HepG2 (cell line): ENCODE measurements around the gene YEATS4. TPM values are rescaled to one million over a fixed set of nuclear protein-coding genes. Genes with fewer than 3 reads are reported as not detected.

Experiments
- ATAC-seq: fragments of 200-7000 bp; cut with Tn5 transposase; 3 replicates; pipeline ENCODE4 v1.9.1; 2020; ENCODE audit warnings: mild to moderate bottlenecking, moderate library complexity
- BruUV-seq: library from RNA; stranded (reverse); fragments of 400-500 nt; replicated peaks from 2 replicates; lab custom pipeline; 2021; lab: Mats Ljungman, UMichigan
- CTCF ChIA-PET: fragments of 300-600 bp; formaldehyde crosslinking; extraction: SDS; loops from one replicate; lab custom pipeline; 2021; ENCODE audit warnings: low total read pairs, inconsistent platforms, low intra/inter-chr PET ratio; lab: Yijun Ruan, JAX
- POLR2A ChIA-PET: fragments of 350-600 bp; sonication (Branson Sonifier 250); formaldehyde crosslinking; loops from one replicate; lab custom pipeline; 2020; ENCODE audit warnings: antibody characterized with exemption, inconsistent platforms; lab: Yijun Ruan, JAX
- DNase-seq: peaks from one replicate; pipeline ENCODE4 v3.0.0-alpha.2; 2015; ENCODE audit warnings: low spot score
- FAIRE-seq: peaks from 3 replicates; lab custom pipeline; 2011; peaks lifted over from hg19 to GRCh38; lab: Jason Lieb, UNC
- H2AFZ ChIP-seq: one replicate; pipeline ENCODE4 v1.6.1; 2011; ENCODE audit warnings: low read length, inconsistent platforms
- H3K27ac ChIP-seq: fragments of 300-600 bp; 3 replicates; pipeline ENCODE4 v1.8.0; 2011; ENCODE audit warnings: mixed run types, mild to moderate bottlenecking, mixed read lengths, low read length, inconsistent platforms; ENCODE audit not compliant: insufficient read depth; ENCODE audit errors: extremely low read length
- H3K27me3 ChIP-seq, 2 experiments: fragments of 200-600 bp in 1 of 2; 2 replicates in 1 of 2; 3 replicates in 1 of 2; pipeline versions ENCODE4 v1.6.0 to v1.8.0; 2011; ENCODE audit warnings: low read length in 2 of 2, mild to moderate bottlenecking in 2 of 2, moderate library complexity in 2 of 2, inconsistent platforms in 1 of 2; ENCODE audit not compliant: insufficient read depth in 2 of 2, control insufficient read depth in 1 of 2
- H3K36me3 ChIP-seq, 2 experiments: fragments of 200-600 bp in 1 of 2; replicated peaks in 1 of 2; 2 replicates in 1 of 2; 3 replicates in 1 of 2; pipeline versions ENCODE4 v1.5.1 to v1.8.0; 2011; ENCODE audit warnings: low read length in 2 of 2, inconsistent platforms in 1 of 2; ENCODE audit not compliant: insufficient read depth in 2 of 2, control insufficient read depth in 1 of 2
- H3K4me1 ChIP-seq: 2 replicates; pipeline ENCODE4 v1.5.1; 2012; ENCODE audit warnings: low read length, inconsistent platforms; ENCODE audit not compliant: insufficient read depth
- H3K4me2 ChIP-seq: 2 replicates; pipeline ENCODE4 v1.6.0; 2011; ENCODE audit warnings: low read depth, low read length, inconsistent platforms
- H3K4me3 ChIP-seq, 3 experiments: fragments of 200-600 bp in 1 of 3; sonication (generic), shearing (Covaris generic) in 1 of 3; replicated peaks in 1 of 3; 2 replicates each; pipeline ENCODE4 v1.5.1; 2011 to 2016; ENCODE audit warnings: low read length in 3 of 3, inconsistent platforms in 2 of 3, low read depth in 2 of 3, mild to moderate bottlenecking in 2 of 3, control low read depth in 1 of 3, mixed read lengths in 1 of 3; ENCODE audit not compliant: insufficient read depth in 1 of 3
- H3K79me2 ChIP-seq: one replicate; pipeline ENCODE4 v1.6.1; 2011; ENCODE audit warnings: low read length, inconsistent platforms; ENCODE audit not compliant: insufficient read depth
- H3K9ac ChIP-seq: 2 replicates; pipeline ENCODE4 v1.6.0; 2011; ENCODE audit warnings: mild to moderate bottlenecking, low read depth, low read length, inconsistent platforms; ENCODE audit not compliant: insufficient read depth
- H3K9me3 ChIP-seq: 2 replicates; pipeline ENCODE4 v1.5.1; 2012; ENCODE audit warnings: mild to moderate bottlenecking, low read length
- H4K20me1 ChIP-seq: 2 replicates; pipeline ENCODE4 v1.6.0; 2011; ENCODE audit warnings: inconsistent platforms, mild to moderate bottlenecking, low read length, moderate library complexity; ENCODE audit not compliant: insufficient read depth
- CCDC6 ChIP-seq: sonication (generic); formaldehyde crosslinking; IDR thresholded peaks from 2 replicates; pipeline ENCODE4 v1.8.1; 2022; ENCODE audit warnings: mild to moderate bottlenecking, missing genetic modification reagents, moderate library complexity
- GLI4 ChIP-seq: sonication (generic); formaldehyde crosslinking; IDR thresholded peaks from 2 replicates; pipeline ENCODE4 v1.5.1; 2020; ENCODE audit warnings: missing genetic modification reagents, mild to moderate bottlenecking, moderate library complexity, borderline replicate concordance
- ISL2 ChIP-seq: sonication (generic); formaldehyde crosslinking; IDR thresholded peaks from 2 replicates; pipeline ENCODE4 v1.5.0; 2020; ENCODE audit warnings: missing genetic modification reagents
- MAFK ChIP-seq, 2 experiments: IDR thresholded peaks in 1 of 2; conservative IDR thresholded peaks in 1 of 2; 2 replicates each; pipeline ENCODE4 v1.6.1; 2011; ENCODE audit warnings: improper control_type of control experiment in 2 of 2, low read length in 2 of 2
- RAD21 ChIP-seq: fragments of 450-650 bp; formaldehyde crosslinking; IDR thresholded peaks from 2 replicates; pipeline ENCODE4 v1.5.0; 2020; ENCODE audit warnings: mild to moderate bottlenecking
- SAP130 ChIP-seq: IDR thresholded peaks from 2 replicates; pipeline ENCODE4 v1.6.1; 2016; ENCODE audit warnings: low read depth
- SIX1 ChIP-seq: sonication (generic); formaldehyde crosslinking; IDR thresholded peaks from 2 replicates; pipeline ENCODE4 v1.4.0; 2020; ENCODE audit warnings: missing genetic modification reagents, borderline replicate concordance
- SP1 ChIP-seq, 2 experiments: fragments of 450-650 bp in 1 of 2; sonication (generic) in 1 of 2; formaldehyde crosslinking in 1 of 2; IDR thresholded peaks; 2 replicates each; pipeline versions ENCODE4 v1.4.0 to v1.6.1; 2016 to 2020; ENCODE audit warnings: missing genetic modification reagents in 1 of 2
- SRSF9 ChIP-seq: fragments of 200-400 bp; formaldehyde crosslinking; IDR thresholded peaks from 2 replicates; pipeline ENCODE4 v1.6.1; 2018; ENCODE audit warnings: borderline replicate concordance, mild to moderate bottlenecking, low read depth, low read length; ENCODE audit not compliant: insufficient read depth, poor library complexity, severe bottlenecking
- TBL1XR1 ChIP-seq: fragments of 150-350 bp; IDR thresholded peaks from 2 replicates; pipeline ENCODE4 v1.6.1; 2014; ENCODE audit warnings: borderline replicate concordance, low read length; ENCODE audit not compliant: partially characterized antibody
- ZNF136 ChIP-seq: sonication (generic); formaldehyde crosslinking; IDR thresholded peaks from 2 replicates; pipeline ENCODE4 v1.8.1; 2022; ENCODE audit warnings: low read depth, mild to moderate bottlenecking, moderate library complexity, missing genetic modification reagents
- ZNF615 ChIP-seq: sonication (generic); formaldehyde crosslinking; IDR thresholded peaks from 2 replicates; pipeline ENCODE4 v1.5.0; 2020; ENCODE audit warnings: mild to moderate bottlenecking, missing genetic modification reagents, borderline replicate concordance
- ZNF792 ChIP-seq: IDR thresholded peaks from 2 replicates; pipeline ENCODE4 v1.6.1; 2016
- WGBS: methylation state at CpG from one replicate; pipeline ENCODE4 v1.1.6; 2017; ENCODE audit warnings: low lambda C conversion rate; 5-methylcytosine and 5-hydroxymethylcytosine counted together
- in situ Hi-C: cut with HindIII; loops from 2 replicates; pipeline ENCODE4 v1.10.0; 2017; ENCODE audit warnings: low pct_unique_long_range_greater_than_20kb; ENCODE audit not compliant: extremely low pct_ligation_motif_present
- intact Hi-C: fragments of 100-400 bp; cut with micrococcal nuclease; formaldehyde crosslinking; loops from one replicate; pipeline ENCODE4 v1.10.0; 2022; ENCODE audit not compliant: unreplicated experiment
- polyA plus RNA-seq, 8 experiments: library from polyadenylated mRNA; depleted of rRNA in 3 of 8; stranded (reverse) in 7 of 8; unstranded in 1 of 8; fragments of >200 nt; fragmentation: Illumina TruSeq in 4 of 8; extraction: Trizol in 4 of 8; gene quantifications; 2 replicates each; pipeline versions ENCODE4 v1.2.1 to v1.2.3, GENCODE V29; 2011 to 2016; ENCODE audit warnings: low read depth in 4 of 8, missing spikeins in 1 of 8, mixed read lengths in 1 of 8; ENCODE audit not compliant: insufficient read depth in 1 of 8
- total RNA-seq, 5 experiments: library from RNA; depleted of rRNA; stranded (reverse); fragments of >200 nt; fragmentation: Illumina TruSeq; extraction: Trizol; gene quantifications; 2 replicates each; pipeline ENCODE4 v1.2.3, GENCODE V29; 2016; ENCODE audit warnings: low read depth in 1 of 5
- TF ChIP-seq, protein P1 (sequence below): sonication (generic); formaldehyde crosslinking; IDR thresholded peaks from 2 replicates; pipeline ENCODE4 v1.5.0; 2020; ENCODE audit warnings: missing genetic modification reagents, mild to moderate bottlenecking, borderline replicate concordance
- TF ChIP-seq, protein P2 (sequence below): sonication (generic); formaldehyde crosslinking; IDR thresholded peaks from 2 replicates; pipeline ENCODE4 v1.4.0; 2020; ENCODE audit warnings: missing genetic modification reagents, borderline replicate concordance
- TF ChIP-seq, protein P3 (sequence below): sonication (generic); formaldehyde crosslinking; conservative IDR thresholded peaks from 2 replicates; pipeline ENCODE4 v1.4.0; 2020; ENCODE audit warnings: missing genetic modification reagents
- TF ChIP-seq, protein P4 (sequence below), 2 experiments: IDR thresholded peaks; 2 replicates each; pipeline ENCODE4 v1.6.1; 2011 to 2012; ENCODE audit warnings: low read length in 2 of 2, borderline replicate concordance in 1 of 2, low read depth in 1 of 2, mild to moderate bottlenecking in 1 of 2, moderate library complexity in 1 of 2

Gene YEATS4
- total and polyA plus RNA-seq, 2 of the 13 experiments (the other 11 are each of a cell fraction or from before 2014, with no cell fraction given) = 16.8 to 45.0 TPM

DNA sequence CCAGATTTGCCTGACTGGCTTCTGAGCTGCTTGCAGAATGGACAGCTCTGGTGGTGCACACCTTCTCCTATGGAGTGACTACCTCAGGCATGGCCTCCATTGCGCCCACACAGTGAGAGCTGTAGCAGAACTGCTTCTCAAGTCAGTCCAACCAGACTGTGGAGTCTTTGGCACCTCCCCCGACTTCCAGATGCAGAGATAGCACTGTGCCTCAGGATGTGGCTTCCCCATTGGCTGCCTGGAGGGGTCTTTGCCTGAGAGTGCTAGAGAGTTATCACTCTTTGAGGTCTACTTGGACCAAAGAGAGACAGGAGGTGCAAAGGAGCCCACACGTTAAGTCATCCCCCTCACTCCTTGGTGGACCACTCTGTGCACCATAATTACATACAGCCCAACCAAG lies 65.9 kb downstream of the YEATS4 start:
- in situ Hi-C loops = no loop called here

More for the DNA sequence above, 65.9 kb downstream of the YEATS4 start:
- POLR2A ChIA-PET = no interaction called here
- Histone ChIP-seq H3K27ac (no peak overlapping the region), H2AFZ (no peak overlapping the region), H3K4me3 (no peak overlapping the region), H3K4me2 (no peak overlapping the region), H3K27me3 (no peaks in the 10 kb centered on the region), H4K20me1 (no peaks in the 10 kb centered on the region), H3K36me3 (no peaks in the 10 kb centered on the region), H3K4me1 (peaks cover 34% of the 10 kb centered on the region), H3K9ac (no peak overlapping the region), H3K79me2 (no peaks in the 10 kb centered on the region), H3K9me3 (no peaks in the 10 kb centered on the region)
- 84% methylated on average over 2 of the region's 3 CpGs for WGBS
- CTCF ChIA-PET = no interaction called here
- no peak for TF ChIP-seq ZNF615
- TF ChIP-seq RAD21 = no peak
- TF ChIP-seq SP1 (IDR thresholded peaks at IDR 0.05) = no peak
- TF ChIP-seq SP1 (CRISPR knock-in tag; IDR thresholded peaks at IDR 0.05) = no peak
- TF ChIP-seq SIX1 (CRISPR knock-in tag) = no peak
- TF ChIP-seq GLI4 (CRISPR knock-in tag) = no peak
- TF ChIP-seq SAP130 (CRISPR knock-in tag) = no peak
- TF ChIP-seq ISL2 (CRISPR knock-in tag) = no peak
- no peak for TF ChIP-seq ZNF792 (CRISPR knock-in tag)
- no peak for TF ChIP-seq ZNF136
- no peak for TF ChIP-seq CCDC6
- TF ChIP-seq, protein P1, sequence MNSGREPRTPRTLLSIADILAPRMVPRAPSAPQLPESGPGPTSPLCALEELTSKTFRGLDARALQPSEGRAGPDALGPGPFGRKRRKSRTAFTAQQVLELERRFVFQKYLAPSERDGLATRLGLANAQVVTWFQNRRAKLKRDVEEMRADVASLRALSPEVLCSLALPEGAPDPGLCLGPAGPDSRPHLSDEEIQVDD (CRISPR knock-in tag) = no peak
- TF ChIP-seq, protein P2, sequence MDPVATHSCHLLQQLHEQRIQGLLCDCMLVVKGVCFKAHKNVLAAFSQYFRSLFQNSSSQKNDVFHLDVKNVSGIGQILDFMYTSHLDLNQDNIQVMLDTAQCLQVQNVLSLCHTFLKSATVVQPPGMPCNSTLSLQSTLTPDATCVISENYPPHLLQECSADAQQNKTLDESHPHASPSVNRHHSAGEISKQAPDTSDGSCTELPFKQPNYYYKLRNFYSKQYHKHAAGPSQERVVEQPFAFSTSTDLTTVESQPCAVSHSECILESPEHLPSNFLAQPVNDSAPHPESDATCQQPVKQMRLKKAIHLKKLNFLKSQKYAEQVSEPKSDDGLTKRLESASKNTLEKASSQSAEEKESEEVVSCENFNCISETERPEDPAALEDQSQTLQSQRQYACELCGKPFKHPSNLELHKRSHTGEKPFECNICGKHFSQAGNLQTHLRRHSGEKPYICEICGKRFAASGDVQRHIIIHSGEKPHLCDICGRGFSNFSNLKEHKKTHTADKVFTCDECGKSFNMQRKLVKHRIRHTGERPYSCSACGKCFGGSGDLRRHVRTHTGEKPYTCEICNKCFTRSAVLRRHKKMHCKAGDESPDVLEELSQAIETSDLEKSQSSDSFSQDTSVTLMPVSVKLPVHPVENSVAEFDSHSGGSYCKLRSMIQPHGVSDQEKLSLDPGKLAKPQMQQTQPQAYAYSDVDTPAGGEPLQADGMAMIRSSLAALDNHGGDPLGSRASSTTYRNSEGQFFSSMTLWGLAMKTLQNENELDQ (CRISPR knock-in tag) = no peak
- TF ChIP-seq, protein P3, sequence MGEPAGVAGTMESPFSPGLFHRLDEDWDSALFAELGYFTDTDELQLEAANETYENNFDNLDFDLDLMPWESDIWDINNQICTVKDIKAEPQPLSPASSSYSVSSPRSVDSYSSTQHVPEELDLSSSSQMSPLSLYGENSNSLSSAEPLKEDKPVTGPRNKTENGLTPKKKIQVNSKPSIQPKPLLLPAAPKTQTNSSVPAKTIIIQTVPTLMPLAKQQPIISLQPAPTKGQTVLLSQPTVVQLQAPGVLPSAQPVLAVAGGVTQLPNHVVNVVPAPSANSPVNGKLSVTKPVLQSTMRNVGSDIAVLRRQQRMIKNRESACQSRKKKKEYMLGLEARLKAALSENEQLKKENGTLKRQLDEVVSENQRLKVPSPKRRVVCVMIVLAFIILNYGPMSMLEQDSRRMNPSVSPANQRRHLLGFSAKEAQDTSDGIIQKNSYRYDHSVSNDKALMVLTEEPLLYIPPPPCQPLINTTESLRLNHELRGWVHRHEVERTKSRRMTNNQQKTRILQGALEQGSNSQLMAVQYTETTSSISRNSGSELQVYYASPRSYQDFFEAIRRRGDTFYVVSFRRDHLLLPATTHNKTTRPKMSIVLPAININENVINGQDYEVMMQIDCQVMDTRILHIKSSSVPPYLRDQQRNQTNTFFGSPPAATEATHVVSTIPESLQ (CRISPR knock-in tag) = no peak
- TF ChIP-seq, protein P4, sequence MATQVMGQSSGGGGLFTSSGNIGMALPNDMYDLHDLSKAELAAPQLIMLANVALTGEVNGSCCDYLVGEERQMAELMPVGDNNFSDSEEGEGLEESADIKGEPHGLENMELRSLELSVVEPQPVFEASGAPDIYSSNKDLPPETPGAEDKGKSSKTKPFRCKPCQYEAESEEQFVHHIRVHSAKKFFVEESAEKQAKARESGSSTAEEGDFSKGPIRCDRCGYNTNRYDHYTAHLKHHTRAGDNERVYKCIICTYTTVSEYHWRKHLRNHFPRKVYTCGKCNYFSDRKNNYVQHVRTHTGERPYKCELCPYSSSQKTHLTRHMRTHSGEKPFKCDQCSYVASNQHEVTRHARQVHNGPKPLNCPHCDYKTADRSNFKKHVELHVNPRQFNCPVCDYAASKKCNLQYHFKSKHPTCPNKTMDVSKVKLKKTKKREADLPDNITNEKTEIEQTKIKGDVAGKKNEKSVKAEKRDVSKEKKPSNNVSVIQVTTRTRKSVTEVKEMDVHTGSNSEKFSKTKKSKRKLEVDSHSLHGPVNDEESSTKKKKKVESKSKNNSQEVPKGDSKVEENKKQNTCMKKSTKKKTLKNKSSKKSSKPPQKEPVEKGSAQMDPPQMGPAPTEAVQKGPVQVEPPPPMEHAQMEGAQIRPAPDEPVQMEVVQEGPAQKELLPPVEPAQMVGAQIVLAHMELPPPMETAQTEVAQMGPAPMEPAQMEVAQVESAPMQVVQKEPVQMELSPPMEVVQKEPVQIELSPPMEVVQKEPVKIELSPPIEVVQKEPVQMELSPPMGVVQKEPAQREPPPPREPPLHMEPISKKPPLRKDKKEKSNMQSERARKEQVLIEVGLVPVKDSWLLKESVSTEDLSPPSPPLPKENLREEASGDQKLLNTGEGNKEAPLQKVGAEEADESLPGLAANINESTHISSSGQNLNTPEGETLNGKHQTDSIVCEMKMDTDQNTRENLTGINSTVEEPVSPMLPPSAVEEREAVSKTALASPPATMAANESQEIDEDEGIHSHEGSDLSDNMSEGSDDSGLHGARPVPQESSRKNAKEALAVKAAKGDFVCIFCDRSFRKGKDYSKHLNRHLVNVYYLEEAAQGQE (IDR thresholded peaks at IDR 0.05; ENCODE audit: borderline replicate concordance in 1 of 2, low read depth in 1 of 2, low read length in 2 of 2) = no peak
- no peak for TF ChIP-seq TBL1XR1
- no peak for TF ChIP-seq MAFK (conservative IDR thresholded peaks at IDR 0.05 in 1 of 2, IDR thresholded peaks at IDR 0.05 in 1 of 2; ENCODE audit: low read length in 2 of 2)
- TF ChIP-seq SRSF9 = no peak
- BruUV-seq = no TSS peak
- intact Hi-C loops = no loop called here
- ATAC-seq (no peak), FAIRE-seq (no peak), DNase-seq (no peak)
